Large intestine (tissue), 3 donors: ENCODE data around the gene NF1. TPM values are rescaled to one million over a fixed set of nuclear protein-coding genes. Genes with fewer than 3 reads are reported as not detected.
"Not testable (repeated sequence)": the region's sequence is repeated elsewhere in the genome, so short reads cannot be mapped to it uniquely, and the experiment has no call there.

ENCODE experiments used
- DNase-seq, 2 donors: peaks; one replicate each; pipeline versions ENCODE4 v3.0.0 to v3.0.0-alpha.2; 2013
- H3K27ac ChIP-seq: one replicate; pipeline ENCODE4 v1.5.1; 2013; ENCODE audit warnings: low read length
- H3K27me3 ChIP-seq: 2 replicates; pipeline ENCODE4 v1.6.1; 2013; ENCODE audit warnings: low read length; ENCODE audit not compliant: control insufficient read depth, insufficient read depth
- H3K36me3 ChIP-seq: 2 replicates; pipeline ENCODE4 v1.6.1; 2013; ENCODE audit warnings: low read length; ENCODE audit not compliant: control insufficient read depth, insufficient read depth
- H3K4me1 ChIP-seq: one replicate; pipeline ENCODE4 v1.6.1; 2013; ENCODE audit warnings: low read length; ENCODE audit not compliant: control insufficient read depth, insufficient read depth
- H3K4me3 ChIP-seq: one replicate; pipeline ENCODE4 v1.5.1; 2013; ENCODE audit warnings: low read length
- H3K9me3 ChIP-seq: one replicate; pipeline ENCODE4 v1.6.1; 2013; ENCODE audit warnings: mild to moderate bottlenecking, low read depth, low read length, moderate library complexity; ENCODE audit not compliant: control insufficient read depth
- WGBS: methylation state at CpG from one replicate; pipeline ENCODE4 v1.1.5; 2013; ENCODE audit warnings: low lambda C conversion rate; ENCODE audit not compliant: insufficient coverage; 5-methylcytosine and 5-hydroxymethylcytosine counted together
- polyA plus RNA-seq: library from polyadenylated mRNA; unstranded; fragments of 120-200 nt; gene quantifications from one replicate; pipeline ENCODE4 v1.2.1, GENCODE V29; 2013

The NF1 gene
- polyA plus RNA-seq, 1 donor, result 25.9 TPM

GRCh38 chr17:31272236-31272635 is 177.5 kb downstream of the NF1 start:
- no peak for DNase-seq
- Histone ChIP-seq H3K27ac (no peak overlapping the region), H3K9me3 (no peaks in the 10 kb centered on the region), H3K4me3 (no peak overlapping the region), H3K27me3 (no peaks in the 10 kb centered on the region), H3K36me3 (peaks cover 21% of the 10 kb centered on the region), H3K4me1 (peaks cover 18% of the 10 kb centered on the region)
- no CpG with 5 or more reads among the region's 1 CpG for WGBS

GRCh38 chr17:31272803-31273202 is 178.0 kb downstream of the NF1 start:
- Histone ChIP-seq H3K36me3 (peaks cover 23% of the 10 kb centered on the region), H3K9me3 (no peaks in the 10 kb centered on the region), H3K27ac (no peak overlapping the region), H3K4me1 (peaks cover 18% of the 10 kb centered on the region), H3K27me3 (no peaks in the 10 kb centered on the region), H3K4me3 (no peak overlapping the region)
- no peak for DNase-seq

GRCh38 chr17:31273516-31273915 is 178.7 kb downstream of the NF1 start:
- Histone ChIP-seq H3K27ac (no peak overlapping the region), H3K27me3 (no peaks in the 10 kb centered on the region), H3K4me1 (peaks cover 18% of the 10 kb centered on the region), H3K9me3 (no peaks in the 10 kb centered on the region), H3K4me3 (no peak overlapping the region), H3K36me3 (peaks cover 20% of the 10 kb centered on the region)
- WGBS, result 100% methylated on average over 1 of the region's 1 CpG
- DNase-seq, result no peak

GRCh38 chr17:31274252-31274651 is 179.5 kb downstream of the NF1 start:
- no peak for DNase-seq
- H3K27ac ChIP-seq, result no peak overlapping the region
- H3K4me1 ChIP-seq, result peaks cover 13% of the 10 kb centered on the region
- WGBS, result no CpG with 5 or more reads among the region's 2 CpGs
- H3K36me3 ChIP-seq, result peaks cover 24% of the 10 kb centered on the region
- no peak overlapping the region for H3K4me3 ChIP-seq
- no peaks in the 10 kb centered on the region for H3K9me3 ChIP-seq
- H3K27me3 ChIP-seq, result no peaks in the 10 kb centered on the region

GRCh38 chr17:31275116-31275515 is 180.3 kb downstream of the NF1 start:
- peaks cover 4% of the 10 kb centered on the region for H3K4me1 ChIP-seq
- no peaks in the 10 kb centered on the region for H3K27me3 ChIP-seq
- WGBS, result 80% methylated on average over 1 of the region's 1 CpG
- no peak overlapping the region for H3K27ac ChIP-seq
- no peaks in the 10 kb centered on the region for H3K9me3 ChIP-seq
- H3K4me3 ChIP-seq, result no peak overlapping the region
- peaks cover 24% of the 10 kb centered on the region for H3K36me3 ChIP-seq
- no peak for DNase-seq

GRCh38 chr17:31279401-31279800 is 184.6 kb downstream of the NF1 start:
- 100% methylated on average over 1 of the region's 2 CpGs for WGBS
- peaks cover 31% of the 10 kb centered on the region for H3K36me3 ChIP-seq
- no peak overlapping the region for H3K4me3 ChIP-seq
- no peaks in the 10 kb centered on the region for H3K4me1 ChIP-seq
- DNase-seq, result no peak
- no peak overlapping the region for H3K27ac ChIP-seq
- no peaks in the 10 kb centered on the region for H3K27me3 ChIP-seq
- no peaks in the 10 kb centered on the region for H3K9me3 ChIP-seq

GRCh38 chr17:31281061-31281460 is 186.3 kb downstream of the NF1 start:
- peaks cover 28% of the 10 kb centered on the region for H3K36me3 ChIP-seq
- no peaks in the 10 kb centered on the region for H3K27me3 ChIP-seq
- H3K4me3 ChIP-seq, result no peak overlapping the region
- H3K9me3 ChIP-seq, result no peaks in the 10 kb centered on the region
- H3K4me1 ChIP-seq, result no peaks in the 10 kb centered on the region
- DNase-seq, result no peak
- H3K27ac ChIP-seq, result no peak overlapping the region
- WGBS, result no CpG with 5 or more reads among the region's 2 CpGs

GRCh38 chr17:31283841-31284240 is 189.1 kb downstream of the NF1 start:
- H3K27me3 ChIP-seq, result no peaks in the 10 kb centered on the region
- no peak overlapping the region for H3K27ac ChIP-seq
- no peak overlapping the region for H3K4me3 ChIP-seq
- DNase-seq, result no peak
- no peaks in the 10 kb centered on the region for H3K9me3 ChIP-seq
- H3K36me3 ChIP-seq, result peaks cover 14% of the 10 kb centered on the region
- H3K4me1 ChIP-seq, result no peaks in the 10 kb centered on the region

GRCh38 chr17:31286587-31286986 is 191.8 kb downstream of the NF1 start:
- Histone ChIP-seq H3K27ac (no peak overlapping the region), H3K36me3 (peaks cover 6% of the 10 kb centered on the region), H3K4me1 (no peaks in the 10 kb centered on the region), H3K9me3 (no peaks in the 10 kb centered on the region), H3K4me3 (no peak overlapping the region), H3K27me3 (no peaks in the 10 kb centered on the region)
- 100% methylated on average over 1 of the region's 1 CpG for WGBS
- DNase-seq, result no peak

- not testable (repeated sequence) for H3K9me3 ChIP-seq, H3K27ac ChIP-seq
- WGBS, result no CpG with 5 or more reads among the region's 1 CpG
These were observed 193.2 kb downstream of the NF1 start for GRCh38 chr17:31287932-31288331.

GRCh38 chr17:31289790-31290189 is 195.0 kb downstream of the NF1 start:
- WGBS, result 81% methylated on average over 3 of the region's 3 CpGs
- Histone ChIP-seq H3K27me3 (no peaks in the 10 kb centered on the region), H3K9me3 (no peaks in the 10 kb centered on the region), H3K4me3 (no peak overlapping the region), H3K27ac (no peak overlapping the region), H3K36me3 (no peaks in the 10 kb centered on the region), H3K4me1 (no peaks in the 10 kb centered on the region)
- no peak for DNase-seq

More at GRCh38 chr17:31287932-31288331, 193.2 kb downstream of the NF1 start:
- H3K4me1 ChIP-seq, H3K36me3 ChIP-seq, DNase-seq, H3K4me3 ChIP-seq, H3K27me3 ChIP-seq: not testable (repeated sequence)
